ENCODE data around the gene CHEK2. TPM values are rescaled to one million over a fixed set of nuclear protein-coding genes. Genes with fewer than 3 reads are reported as not detected.
"Not testable (repeated sequence)": the region's sequence is repeated elsewhere in the genome, so short reads cannot be mapped to it uniquely, and the experiment has no call there.

CHEK2 gene
- total RNA-seq, 1 donor from 2014 or later: 33.7 TPM

DNA sequence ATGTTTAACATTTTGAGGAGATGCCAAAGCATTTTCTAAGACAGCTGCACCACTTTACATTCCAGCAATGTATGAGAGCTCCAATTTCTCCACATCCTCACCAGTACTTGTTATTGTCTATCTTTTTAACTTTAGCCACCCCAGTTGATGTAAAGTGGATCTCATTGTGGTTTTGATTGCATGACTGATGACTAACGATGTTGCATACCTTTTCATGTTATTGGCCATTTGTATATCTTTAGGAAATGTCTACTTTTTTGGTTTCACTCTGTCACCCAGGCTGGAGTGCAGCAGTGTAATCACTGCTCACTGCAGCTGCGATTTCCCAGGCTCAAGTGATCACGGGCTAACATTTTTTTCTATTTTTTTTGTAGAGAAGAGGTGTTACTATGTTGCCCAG is 70.9 kb downstream of the CHEK2 start:
- peaks cover 17% of the 10 kb centered on the region for H3K9me3 Mint-ChIP-seq
- DNase-seq (ENCODE audit: low spot score): no peak
- peaks cover 38% of the 10 kb centered on the region for H3K27me3 Mint-ChIP-seq (ENCODE audit: low read depth)
- H3K4me3 Mint-ChIP-seq (ENCODE audit: low read depth): no peak overlapping the region
- intact Hi-C loops (cut with micrococcal nuclease): loop anchor here (5.0 to 10.0 kb wide), 2 partner anchors 154 to 287 kb away; no protein-coding TSS in a partner anchor
- no peak overlapping the region for H3K27ac Mint-ChIP-seq
- H3K4me1 Mint-ChIP-seq (ENCODE audit: low read depth): peaks cover 23% of the 10 kb centered on the region
- H3K36me3 Mint-ChIP-seq (ENCODE audit: low read depth): peaks cover 4% of the 10 kb centered on the region

DNA sequence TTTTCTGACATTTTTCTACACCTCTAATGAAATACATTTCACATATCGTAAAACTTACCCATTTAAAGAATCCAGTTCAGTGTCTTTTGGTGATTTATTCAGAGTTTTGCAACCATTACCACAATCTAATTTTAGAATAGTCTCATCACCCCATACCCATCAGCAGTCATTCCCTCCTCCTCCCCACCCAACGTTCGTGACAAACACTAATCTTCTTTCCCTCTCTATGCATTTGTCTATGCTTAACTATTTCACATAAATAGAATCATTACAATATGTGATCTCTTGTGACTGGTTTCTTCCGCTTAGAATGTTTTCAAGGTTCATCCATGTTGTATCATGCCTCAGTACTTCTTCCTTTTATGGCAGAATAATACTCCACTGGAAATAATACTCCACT is 71.5 kb downstream of the CHEK2 start:
- Mint-ChIP-seq H3K27me3 (ENCODE audit: low read depth) (peaks cover 33% of the 10 kb centered on the region), H3K9me3 (peaks cover 17% of the 10 kb centered on the region), H3K4me3 (ENCODE audit: low read depth) (no peak overlapping the region), H3K4me1 (ENCODE audit: low read depth) (peaks cover 21% of the 10 kb centered on the region), H3K36me3 (ENCODE audit: low read depth) (peaks cover 4% of the 10 kb centered on the region), H3K27ac (no peak overlapping the region)
- intact Hi-C loops (cut with micrococcal nuclease): loop anchor here (5.0 to 10.0 kb wide), 2 partner anchors 155 to 287 kb away; no protein-coding TSS in a partner anchor
- DNase-seq (ENCODE audit: low spot score): no peak

- Mint-ChIP-seq H3K27me3 (ENCODE audit: low read depth) (peaks cover 28% of the 10 kb centered on the region), H3K9me3 (peaks cover 17% of the 10 kb centered on the region), H3K27ac (no peak overlapping the region), H3K36me3 (ENCODE audit: low read depth) (peaks cover 4% of the 10 kb centered on the region), H3K4me1 (ENCODE audit: low read depth) (peaks cover 15% of the 10 kb centered on the region), H3K4me3 (ENCODE audit: low read depth) (no peak overlapping the region)
- DNase-seq (ENCODE audit: low spot score): no peak
- intact Hi-C loops (cut with micrococcal nuclease): no loop called here
Observed at GRCh38 chr22:28669387-28669786, 72.2 kb downstream of the CHEK2 start.

- intact Hi-C loops (cut with micrococcal nuclease); H3K4me3 Mint-ChIP-seq (ENCODE audit: low read depth): not testable (repeated sequence)
Observed at GRCh38 chr22:28663569-28663942, 78.1 kb downstream of the CHEK2 start.

DNA sequence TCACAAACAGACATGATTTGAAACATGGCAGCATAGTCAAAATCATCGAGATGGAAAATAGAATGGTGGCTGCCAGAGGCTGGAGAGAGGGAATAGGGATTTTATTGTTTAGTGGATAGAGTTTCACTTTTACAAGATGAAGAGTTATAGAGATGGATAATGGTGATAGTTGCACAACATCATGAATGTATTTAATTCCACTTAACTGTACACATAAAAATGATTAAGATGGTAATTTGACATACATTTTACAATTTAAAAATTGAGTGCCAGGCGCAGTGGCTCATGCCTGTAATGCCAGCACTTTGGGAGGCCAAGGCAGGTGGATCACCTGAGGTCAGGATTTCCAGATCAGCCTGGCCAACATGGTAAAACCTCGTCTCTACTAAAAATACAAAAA is 83.2 kb downstream of the CHEK2 start:
- no peaks in the 10 kb centered on the region for H3K4me1 Mint-ChIP-seq (ENCODE audit: low read depth)

More at GRCh38 chr22:28663569-28663942, 78.1 kb downstream of the CHEK2 start:
- not testable (repeated sequence) for H3K36me3 Mint-ChIP-seq (ENCODE audit: low read depth); H3K9me3 Mint-ChIP-seq; H3K27me3 Mint-ChIP-seq (ENCODE audit: low read depth); H3K27ac Mint-ChIP-seq; DNase-seq (ENCODE audit: low spot score); H3K4me1 Mint-ChIP-seq (ENCODE audit: low read depth)

GRCh38 chr22:28656181-28656580 is 85.4 kb downstream of the CHEK2 start:
- no peaks in the 10 kb centered on the region for H3K9me3 Mint-ChIP-seq
- H3K4me1 Mint-ChIP-seq (ENCODE audit: low read depth): no peaks in the 10 kb centered on the region
- no peak overlapping the region for H3K27ac Mint-ChIP-seq
- H3K4me3 Mint-ChIP-seq (ENCODE audit: low read depth): no peak overlapping the region
- H3K27me3 Mint-ChIP-seq (ENCODE audit: low read depth): peaks cover 41% of the 10 kb centered on the region
- no peaks in the 10 kb centered on the region for H3K36me3 Mint-ChIP-seq (ENCODE audit: low read depth)
- DNase-seq (ENCODE audit: low spot score): no peak
- intact Hi-C loops (cut with micrococcal nuclease): no loop called here

More for the DNA sequence above, 83.2 kb downstream of the CHEK2 start:
- intact Hi-C loops (cut with micrococcal nuclease): no loop called here
- H3K9me3 Mint-ChIP-seq: no peaks in the 10 kb centered on the region
- no peak for DNase-seq (ENCODE audit: low spot score)
- H3K27ac Mint-ChIP-seq: no peak overlapping the region
- H3K4me3 Mint-ChIP-seq (ENCODE audit: low read depth): no peak overlapping the region
- peaks cover 35% of the 10 kb centered on the region for H3K27me3 Mint-ChIP-seq (ENCODE audit: low read depth)
- H3K36me3 Mint-ChIP-seq (ENCODE audit: low read depth): no peaks in the 10 kb centered on the region

GRCh38 chr22:28650463-28650862 is 91.2 kb downstream of the CHEK2 start:
- Mint-ChIP-seq H3K27me3 (ENCODE audit: low read depth) (peaks cover 57% of the 10 kb centered on the region), H3K9me3 (no peaks in the 10 kb centered on the region), H3K4me3 (ENCODE audit: low read depth) (no peak overlapping the region), H3K27ac (no peak overlapping the region), H3K4me1 (ENCODE audit: low read depth) (no peaks in the 10 kb centered on the region), H3K36me3 (ENCODE audit: low read depth) (no peaks in the 10 kb centered on the region)
- no peak for DNase-seq (ENCODE audit: low spot score)
- intact Hi-C loops (cut with micrococcal nuclease): no loop called here

DNA sequence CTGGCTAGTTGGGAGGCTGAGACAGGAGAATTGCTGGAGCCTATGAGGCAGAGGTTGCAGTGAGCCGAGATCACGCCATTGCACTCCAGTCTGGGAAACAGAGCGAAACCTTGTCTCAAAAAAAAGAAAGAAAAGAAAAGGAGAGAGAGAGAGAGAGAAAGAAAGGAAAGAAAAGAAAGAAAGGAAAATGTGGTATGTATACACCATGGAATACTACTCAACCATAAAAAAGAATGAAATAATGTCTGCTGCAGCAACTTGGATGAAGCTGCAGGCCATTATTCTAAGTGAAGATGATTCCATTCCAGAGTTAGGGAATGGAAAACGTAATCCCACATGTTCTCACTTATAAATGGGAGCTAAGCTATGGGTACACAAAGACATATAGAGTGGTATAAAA is 92.8 kb downstream of the CHEK2 start:
- no peaks in the 10 kb centered on the region for H3K9me3 Mint-ChIP-seq
- no peak overlapping the region for H3K4me3 Mint-ChIP-seq (ENCODE audit: low read depth)
- H3K4me1 Mint-ChIP-seq (ENCODE audit: low read depth): no peaks in the 10 kb centered on the region
- no peak for DNase-seq (ENCODE audit: low spot score)
- H3K36me3 Mint-ChIP-seq (ENCODE audit: low read depth): no peaks in the 10 kb centered on the region
- no peak overlapping the region for H3K27ac Mint-ChIP-seq
- intact Hi-C loops (cut with micrococcal nuclease): no loop called here
- H3K27me3 Mint-ChIP-seq (ENCODE audit: low read depth): peaks cover 53% of the 10 kb centered on the region

DNA sequence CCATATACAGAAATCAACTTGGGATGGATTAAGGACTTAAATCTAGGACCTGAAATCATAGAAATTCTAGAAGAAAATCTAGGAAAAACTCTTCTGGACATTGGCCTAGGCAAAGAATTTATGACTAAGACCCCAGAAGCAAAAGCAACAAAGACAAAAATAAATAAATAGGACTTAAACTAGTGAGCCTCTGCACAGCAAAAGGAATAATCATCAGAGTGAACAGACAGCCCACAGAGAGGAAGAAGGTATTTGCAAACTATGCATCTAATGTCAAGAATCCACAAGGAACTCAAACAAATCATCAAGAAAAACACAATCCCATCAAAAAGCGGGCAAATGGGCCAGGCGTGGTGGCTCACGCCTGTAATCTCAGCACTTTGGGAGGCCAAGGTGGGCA is 94.4 kb downstream of the CHEK2 start:
- no peak overlapping the region for H3K4me3 Mint-ChIP-seq (ENCODE audit: low read depth)
- peaks cover 53% of the 10 kb centered on the region for H3K27me3 Mint-ChIP-seq (ENCODE audit: low read depth)
- H3K27ac Mint-ChIP-seq: no peak overlapping the region
- no peaks in the 10 kb centered on the region for H3K9me3 Mint-ChIP-seq
- no peaks in the 10 kb centered on the region for H3K36me3 Mint-ChIP-seq (ENCODE audit: low read depth)
- intact Hi-C loops (cut with micrococcal nuclease): no loop called here
- H3K4me1 Mint-ChIP-seq (ENCODE audit: low read depth): no peaks in the 10 kb centered on the region
- DNase-seq (ENCODE audit: low spot score): no peak

GRCh38 chr22:28639321-28639720 is 102.3 kb downstream of the CHEK2 start:
- no peaks in the 10 kb centered on the region for H3K9me3 Mint-ChIP-seq
- DNase-seq (ENCODE audit: low spot score): no peak
- H3K27ac Mint-ChIP-seq: no peak overlapping the region
- intact Hi-C loops (cut with micrococcal nuclease): no loop called here
- no peaks in the 10 kb centered on the region for H3K4me1 Mint-ChIP-seq (ENCODE audit: low read depth)
- peaks cover 38% of the 10 kb centered on the region for H3K27me3 Mint-ChIP-seq (ENCODE audit: low read depth)
- H3K36me3 Mint-ChIP-seq (ENCODE audit: low read depth): no peaks in the 10 kb centered on the region
- no peak overlapping the region for H3K4me3 Mint-ChIP-seq (ENCODE audit: low read depth)

Other genes with a start within 250 kb of the CHEK2 start
- 0.82 and 1.4 TPM in 2 replicates for gene TTC28, start 62.0 kb downstream of the CHEK2 start, total RNA-seq
- gene HSCB, start 219 bp upstream of the CHEK2 start, total RNA-seq: 14.1 and 14.6 TPM in 2 replicates
- gene CCDC117, start 30.9 kb upstream of the CHEK2 start, total RNA-seq: 33.9 and 38.6 TPM in 2 replicates
- gene XBP1, start 58.7 kb upstream of the CHEK2 start, total RNA-seq: 146 and 152 TPM in 2 replicates
- gene ZNRF3, start 141.8 kb upstream of the CHEK2 start, total RNA-seq: 0.82 and 1.1 TPM in 2 replicates

All from activated T-helper 2 cell treated with anti-CD3 and anti-CD28 coated beads, Interferon-gamma antibody, Interleukin-2, Interleukin-4, amounts not matched to agents 10 μg/mL and 5 μg/mL and 100 μg/mL, durations not matched to agents 14 hours and 24 hours and 36 hours (primary cell).